HUDEP-2 (cell line): ENCODE measurements around the gene HYKK.
"Not testable (repeated sequence)": the region's sequence is repeated elsewhere in the genome, so short reads cannot be mapped to it uniquely, and the experiment has no call there.

ENCODE experiments used
- DNase-seq, 76 experiments: peaks; one replicate each; lab custom pipeline; 2025; ENCODE audit not compliant: unreplicated experiment in 76 of 76; lab: John Stamatoyannopoulos, UW

The HYKK gene

DNA sequence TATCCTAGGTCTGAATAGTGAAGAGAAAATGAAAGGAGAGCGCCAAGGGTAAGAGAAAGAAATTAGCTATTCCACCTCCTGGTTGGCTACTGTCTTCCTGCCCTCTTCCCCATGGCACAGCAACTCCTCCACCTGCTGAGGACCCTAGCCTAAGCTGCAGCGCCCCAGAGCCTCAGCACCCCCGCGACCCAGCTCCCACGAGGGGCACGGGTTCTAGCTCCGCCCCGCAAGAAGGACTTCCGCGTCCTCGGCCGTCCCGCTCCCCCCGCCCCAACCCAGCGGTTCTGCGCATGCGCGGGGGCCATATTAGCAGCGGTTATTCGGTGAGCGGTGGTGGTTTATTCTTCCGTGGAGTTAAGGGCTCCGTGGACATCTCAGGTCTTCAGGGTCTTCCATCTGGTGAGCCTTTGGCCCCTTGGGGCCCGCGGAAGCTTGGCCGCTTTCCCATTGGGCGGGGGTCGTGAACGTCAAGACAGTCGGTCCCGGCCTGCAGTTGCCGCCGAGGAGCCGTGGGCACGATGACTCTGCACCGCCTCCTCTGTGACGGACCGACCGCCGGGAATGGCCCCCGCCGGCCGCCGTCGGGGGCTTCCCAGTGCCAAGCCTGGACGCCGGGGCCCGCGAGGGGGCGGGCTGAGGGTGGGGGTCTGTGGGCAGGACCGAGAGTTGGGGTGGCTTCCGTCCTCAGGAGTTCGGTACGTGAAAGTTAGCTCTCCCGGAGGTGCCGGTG lies 32.9 kb downstream of the HYKK start, which contains the start of gene PSMA4:
Gene PSMA4, plus strand, starts transcription at position 304 of the 730 bp plus-strand sequence. CDS start 1,484 bp downstream, outside the sequence.
- peak in 75 of 76 experiments; percentile 32 to 91 (median 82) for DNase-seq

DNA sequence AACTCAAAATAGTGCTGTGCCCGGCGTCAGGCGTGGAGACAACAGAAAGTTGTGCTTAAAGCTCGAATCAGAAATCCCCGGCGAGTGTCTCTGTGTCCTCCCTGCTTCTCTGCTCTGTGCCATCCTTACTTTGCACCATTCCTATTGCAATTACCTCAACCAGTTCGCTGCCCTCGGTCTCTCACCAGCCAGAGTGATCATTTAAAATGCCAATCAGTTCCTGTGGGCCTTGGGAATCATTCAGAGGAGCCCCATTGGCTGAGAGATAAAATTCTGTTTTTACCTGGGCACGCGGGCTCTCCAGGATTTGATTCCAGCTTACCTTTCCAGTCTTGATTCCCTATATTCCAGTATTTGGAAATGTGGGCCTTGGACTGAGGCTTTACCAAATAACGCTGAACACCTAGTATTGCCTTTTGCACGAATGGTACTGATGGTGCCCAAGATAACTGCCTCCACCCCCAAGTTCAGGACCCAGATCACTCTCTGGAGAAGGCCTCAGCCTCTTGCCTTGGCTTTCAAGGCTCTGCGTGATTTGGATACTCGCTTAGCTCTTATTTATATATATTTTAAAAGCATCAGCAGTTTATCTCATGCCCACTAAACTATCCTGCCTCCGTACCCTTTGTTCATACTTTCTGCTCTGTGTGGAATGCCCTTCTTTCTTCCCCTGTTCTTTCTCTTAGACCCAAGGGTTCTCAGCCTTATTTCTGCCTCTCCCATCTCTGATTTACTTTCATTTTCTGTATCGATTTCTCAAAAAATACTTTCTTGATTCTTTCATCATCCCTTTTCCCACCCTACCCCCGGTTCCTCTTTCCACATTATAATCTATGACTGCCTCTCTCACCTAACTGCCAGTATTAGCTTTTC lies 33.7 kb downstream of the HYKK start:
- peak in 11 of 76 experiments; percentile 6 to 41 (median 15) for DNase-seq

DNA sequence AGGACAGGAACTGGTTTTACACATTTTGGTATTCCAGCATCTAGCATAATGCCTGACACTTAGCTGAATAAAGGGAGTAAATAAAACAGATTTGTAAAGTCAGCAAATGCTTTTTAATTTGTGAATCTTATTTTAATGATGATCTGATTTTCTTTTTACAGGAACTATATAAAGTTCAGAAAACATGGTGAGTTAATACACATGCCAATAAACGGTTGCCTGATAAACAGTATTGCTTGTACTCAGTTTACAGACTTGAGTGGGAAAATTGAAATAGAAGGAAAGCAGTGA lies 34.3 kb downstream of the HYKK start:
- no peak for DNase-seq

DNA sequence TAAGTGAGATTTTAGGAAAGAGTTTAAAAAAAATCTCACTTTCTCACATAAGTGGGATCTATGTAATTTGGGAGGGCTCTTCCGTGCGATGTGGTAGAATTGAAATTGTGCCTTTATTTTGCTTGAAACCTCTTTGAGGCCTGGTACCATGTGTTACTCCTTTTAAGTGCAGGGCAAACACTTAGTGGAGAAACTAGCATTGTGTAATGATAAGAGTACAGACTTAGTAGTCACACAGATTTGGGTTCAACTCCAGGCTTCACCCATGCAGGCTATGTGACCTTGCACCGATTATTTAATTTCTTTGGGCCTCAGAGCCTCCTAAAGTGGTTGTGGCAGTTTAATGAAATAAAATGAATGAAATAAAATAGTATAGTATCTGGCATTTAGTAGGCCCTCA lies 35.3 kb downstream of the HYKK start:
- DNase-seq = no peak

- no peak for DNase-seq
These were observed 42.8 kb downstream of the HYKK start for GRCh38 chr15:78550194-78550593.

DNA sequence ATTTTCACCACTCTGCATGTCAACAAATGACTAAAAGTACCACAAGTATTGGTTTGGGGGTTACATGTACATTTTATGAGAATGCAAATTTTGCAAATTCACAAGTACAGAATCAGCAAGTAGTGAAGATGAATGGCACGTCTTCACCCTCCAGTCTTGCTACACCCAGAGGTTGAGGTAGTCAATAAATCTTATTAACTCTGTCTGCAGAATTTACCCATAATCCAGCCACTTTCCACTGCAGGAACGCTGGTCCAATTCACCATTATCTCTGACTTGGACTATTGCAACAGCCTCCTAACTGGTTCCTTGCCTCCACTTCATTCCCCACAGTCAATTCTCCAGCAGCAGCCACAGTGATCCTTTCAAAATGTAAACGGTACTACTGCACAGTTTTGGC lies 43.4 kb downstream of the HYKK start:
- DNase-seq = no peak

DNA sequence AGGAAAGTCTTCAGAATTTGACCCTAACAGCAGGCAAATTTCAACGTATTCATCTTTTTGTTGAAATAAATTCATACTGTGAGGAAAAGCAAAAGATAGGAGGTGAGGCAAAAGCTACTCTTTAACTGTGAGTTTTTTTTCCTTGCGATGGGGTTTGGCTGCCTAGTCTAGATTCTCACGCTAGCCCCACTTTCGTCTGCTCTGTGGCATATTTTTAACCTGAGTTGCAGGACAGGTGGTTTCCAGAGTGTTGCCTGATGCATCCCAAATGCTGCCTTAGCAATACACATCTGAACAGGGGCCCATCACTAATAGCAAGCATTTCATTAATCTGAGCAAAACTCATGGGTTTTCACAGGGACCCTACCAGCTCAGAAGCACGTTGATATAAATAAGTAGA lies 44.5 kb downstream of the HYKK start:
- no peak for DNase-seq

GRCh38 chr15:78552597-78552996 lies 45.2 kb downstream of the HYKK start:
- no peak for DNase-seq

DNA sequence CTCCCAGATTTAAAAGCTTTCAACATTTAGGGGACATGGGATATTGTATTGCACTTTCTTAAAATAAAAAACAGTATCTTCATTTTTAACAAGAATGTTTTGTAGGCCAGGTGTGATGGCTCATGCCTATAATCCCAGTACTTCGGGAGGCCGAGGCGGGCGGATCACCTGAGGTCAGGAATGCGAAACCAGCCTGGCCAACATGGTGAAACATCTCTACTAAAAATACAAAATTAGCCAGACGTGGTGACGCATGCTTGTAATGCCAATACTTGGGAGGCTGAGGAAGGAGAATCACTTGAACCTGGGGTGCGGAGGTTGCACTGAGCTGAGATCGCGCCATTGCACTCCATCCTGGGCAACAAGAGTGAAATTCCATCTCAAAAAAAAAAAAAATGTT lies 52.8 kb downstream of the HYKK start:
- not testable (repeated sequence) for DNase-seq

GRCh38 chr15:78561490-78561889 lies 54.1 kb downstream of the HYKK start:
- DNase-seq = no peak

- DNase-seq = no peak
These were observed 55.7 kb downstream of the HYKK start for GRCh38 chr15:78563092-78563491.

GRCh38 chr15:78564743-78565096 lies 57.3 kb downstream of the HYKK start:
- DNase-seq = no peak

DNA sequence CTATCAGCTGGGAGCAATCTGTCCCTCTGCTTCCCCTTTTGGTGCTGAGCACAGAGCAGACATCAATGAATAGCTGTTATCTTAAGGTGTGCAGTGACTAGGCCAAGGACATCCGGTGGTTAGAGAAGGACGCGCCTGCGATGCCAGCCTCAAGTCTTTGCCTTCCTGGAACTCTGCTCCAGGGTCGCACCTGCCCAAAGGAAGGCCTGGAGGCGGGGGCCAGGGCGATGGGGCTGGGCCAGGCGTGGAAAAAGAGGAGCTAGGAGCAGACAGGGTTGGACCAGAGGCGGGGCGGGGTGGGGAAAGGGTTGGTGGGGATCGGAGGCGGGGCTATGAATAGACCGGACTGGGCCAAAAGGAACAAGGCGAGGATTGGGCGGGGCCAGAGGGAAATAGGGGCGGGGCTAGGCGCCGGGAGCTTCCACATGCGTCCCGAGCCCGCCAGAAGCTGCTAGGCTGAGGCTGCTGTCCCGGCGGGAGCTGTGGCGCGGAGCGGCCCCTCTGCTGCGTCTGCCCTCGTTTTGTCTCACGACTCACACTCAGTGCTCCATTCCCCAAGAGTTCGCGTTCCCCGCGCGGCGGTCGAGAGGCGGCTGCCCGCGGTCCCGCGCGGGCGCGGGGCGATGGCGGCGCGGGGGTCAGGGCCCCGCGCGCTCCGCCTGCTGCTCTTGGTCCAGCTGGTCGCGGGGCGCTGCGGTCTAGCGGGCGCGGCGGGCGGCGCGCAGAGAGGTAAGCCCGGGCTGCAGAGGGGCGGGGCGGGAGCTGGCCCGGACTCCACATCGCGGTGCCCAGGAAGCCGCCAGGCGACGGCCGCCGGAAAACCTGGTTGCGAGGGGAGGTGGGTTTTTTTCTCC lies 57.9 kb downstream of the HYKK start, which contains the start of gene CHRNA5:
Gene CHRNA5, plus strand, starts transcription at position 424 of the 854 bp plus-strand sequence. Its CDS starts 200 bp downstream, at position 624.
- peak in 75 of 76 experiments; percentile 12 to 95 (median 82) for DNase-seq

DNA sequence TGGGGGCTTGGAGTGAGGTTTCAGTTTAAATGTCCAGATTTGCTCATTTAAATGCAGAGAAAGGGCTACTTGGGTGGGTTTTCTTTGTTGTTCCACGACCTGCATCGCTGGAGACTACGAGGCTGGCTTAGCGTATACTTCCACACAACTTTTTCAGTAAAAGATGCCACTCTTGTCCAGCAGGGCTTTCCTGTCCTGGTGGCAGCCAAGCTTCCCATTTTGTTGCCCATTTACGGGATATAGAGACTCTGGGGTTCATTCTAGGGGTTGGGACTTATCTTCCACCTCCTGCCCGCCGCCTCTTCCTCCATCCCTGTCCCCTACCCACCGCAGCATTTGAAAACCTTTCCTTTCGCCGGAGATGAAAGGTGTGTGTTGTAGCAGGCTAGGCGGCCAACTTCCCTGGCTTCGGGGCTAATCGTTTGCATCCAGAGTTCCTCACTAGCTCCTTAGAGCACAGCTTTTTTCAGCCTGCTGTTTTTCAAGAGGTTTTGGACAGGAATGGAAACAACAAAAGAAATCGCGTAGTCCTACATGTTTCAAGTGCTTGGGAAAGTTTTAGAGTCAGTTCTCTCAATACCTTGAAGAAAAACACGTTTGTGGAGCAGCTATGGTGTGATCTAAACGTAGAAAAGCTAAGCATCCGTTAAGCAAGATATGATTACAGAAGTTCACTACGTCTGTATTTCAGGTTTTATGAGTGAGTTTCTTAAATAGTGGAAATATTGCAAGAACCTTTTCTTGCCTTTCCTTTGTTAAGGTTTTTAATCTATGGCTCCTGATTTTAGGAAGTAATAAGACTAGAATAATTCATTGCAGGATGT lies 58.8 kb downstream of the HYKK start:
- DNase-seq = peak in 3 of 76 experiments; percentile 6 to 32 (median 18)

DNA sequence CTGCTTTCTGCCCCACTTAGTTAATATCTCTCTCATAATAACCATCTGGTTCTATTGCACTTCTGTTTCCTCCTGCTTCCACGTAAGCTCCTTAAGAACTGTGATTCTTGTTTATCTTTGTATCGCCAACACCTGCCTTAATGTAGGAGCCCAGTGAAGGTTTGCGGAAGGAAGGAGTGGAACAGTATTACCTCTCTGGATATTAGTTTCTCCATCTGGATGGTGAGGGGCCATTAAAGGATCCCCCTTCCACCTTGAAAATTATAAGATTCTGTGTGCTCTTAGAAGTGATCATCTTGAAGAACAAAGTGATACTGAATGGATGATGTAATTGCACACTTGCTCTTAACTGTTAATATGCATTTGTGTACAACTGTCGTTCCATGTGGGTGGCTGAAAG lies 60.2 kb downstream of the HYKK start:
- no peak for DNase-seq

DNA sequence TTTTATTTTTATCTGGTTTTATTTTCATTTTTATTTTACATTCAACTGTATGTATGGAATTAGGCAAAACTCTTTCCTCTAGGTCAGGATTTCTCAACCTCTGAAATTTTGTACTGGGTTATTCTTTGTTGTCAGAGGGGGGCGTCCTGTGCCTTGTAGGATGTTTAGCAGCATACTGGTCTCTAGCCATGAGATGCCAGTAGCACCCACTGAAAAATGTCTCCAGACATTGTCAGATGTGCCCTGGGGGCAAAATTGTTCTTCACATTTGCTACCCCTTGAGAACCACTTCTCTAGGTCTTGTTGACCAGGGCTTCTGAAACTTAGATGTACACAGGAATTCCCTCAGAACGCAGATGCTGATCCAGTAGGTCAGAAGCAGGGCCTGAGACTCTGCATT lies 63.3 kb downstream of the HYKK start:
- DNase-seq = peak in 1 of 76 experiments; percentile 7

DNA sequence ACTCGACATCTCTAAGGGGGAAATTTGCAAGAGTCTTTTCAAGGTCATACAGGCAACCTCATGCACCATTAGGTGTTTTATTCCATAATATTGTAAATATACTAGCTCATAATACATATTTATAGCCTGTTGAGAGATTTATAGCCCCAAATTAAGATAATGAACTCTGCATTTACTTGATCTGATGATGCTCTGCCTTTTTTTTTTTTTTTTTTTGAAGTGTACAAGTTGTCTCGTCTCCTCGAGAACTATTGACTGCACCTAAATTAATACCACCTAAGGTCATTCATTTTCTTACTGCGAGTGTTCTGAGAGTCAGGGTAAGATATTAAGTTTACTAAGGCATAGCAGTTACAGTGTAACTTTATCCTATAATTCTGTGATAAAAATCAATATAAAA lies 64.0 kb downstream of the HYKK start:
- DNase-seq = no peak

DNA sequence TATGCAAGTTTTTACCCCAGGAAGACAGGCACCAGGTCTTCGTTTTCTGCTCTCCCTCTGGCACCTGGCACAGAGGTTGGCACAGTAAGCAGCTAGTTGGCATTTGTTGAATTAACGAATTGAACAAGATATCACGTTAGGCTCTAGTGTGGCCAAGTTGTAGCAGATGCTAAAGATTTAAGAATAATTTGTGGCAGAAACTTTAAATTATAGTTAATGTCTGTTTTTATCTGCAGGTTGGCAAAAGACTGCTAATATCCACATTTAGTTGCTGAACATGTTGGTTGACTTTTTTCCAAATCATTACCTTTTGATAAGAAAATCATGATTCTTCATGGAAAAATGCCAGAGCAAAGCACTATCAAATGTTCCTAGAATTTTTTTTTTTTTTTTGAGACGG lies 66.0 kb downstream of the HYKK start:
- no peak for DNase-seq

GRCh38 chr15:78574944-78575343 lies 67.6 kb downstream of the HYKK start:
- DNase-seq = no peak
